HEK293 (cell line): ENCODE measurements around the gene PPP2R3A.

Experiments used
- CTCF ChIA-PET: fragments of 350-600 bp; formaldehyde crosslinking; extraction: SDS; loops from one replicate; lab custom pipeline; 2021; ENCODE audit warnings: antibody characterized with exemption; lab: Yijun Ruan, JAX
- POLR2A ChIA-PET: fragments of 300-600 bp; formaldehyde crosslinking; extraction: SDS; loops from one replicate; lab custom pipeline; 2020; ENCODE audit warnings: antibody characterized with exemption, inconsistent platforms; lab: Yijun Ruan, JAX
- H3K27ac ChIP-seq: fragments of 200-500 bp; sonication (Bioruptor generic); 2 replicates; pipeline ENCODE4 v1.5.1; 2014; ENCODE audit warnings: low read depth, low read length, control low read depth, inconsistent platforms; ENCODE audit errors: extremely low read depth
- H3K36me3 ChIP-seq, 2 experiments: fragments of 200-500 bp in 1 of 2; sonication (Bioruptor generic) in 1 of 2; 1 replicate in 1 of 2; 2 replicates in 1 of 2; pipeline ENCODE4 v1.5.1; 2014 to 2017; ENCODE audit warnings: inconsistent platforms in 2 of 2, low read length in 2 of 2; ENCODE audit not compliant: control insufficient read depth in 2 of 2, insufficient read depth in 1 of 2
- H3K4me1 ChIP-seq: fragments of 200-500 bp; sonication (Bioruptor generic); 2 replicates; pipeline ENCODE4 v1.5.1; 2014; ENCODE audit warnings: mild to moderate bottlenecking, low read length, inconsistent platforms; ENCODE audit not compliant: control insufficient read depth, insufficient read depth
- H3K4me3 ChIP-seq: 2 replicates; pipeline ENCODE4 v1.5.1; 2011; ENCODE audit warnings: low read depth, mild to moderate bottlenecking, control low read depth, low read length, moderate library complexity
- H3K9me3 ChIP-seq: fragments of 200-500 bp; sonication (Bioruptor generic); 2 replicates; pipeline ENCODE4 v1.5.1; 2014; ENCODE audit warnings: low read depth, low read length, inconsistent platforms; ENCODE audit not compliant: control insufficient read depth, insufficient read depth
- KLF9 ChIP-seq: fragments of 450-650 bp; formaldehyde crosslinking; IDR thresholded peaks from 2 replicates; pipeline ENCODE4 v1.5.1; 2016; ENCODE audit warnings: missing biosample characterization, missing genetic modification characterization, low read depth
- MYNN ChIP-seq: fragments of 450-650 bp; formaldehyde crosslinking; IDR thresholded peaks from 2 replicates; pipeline ENCODE4 v1.5.1; 2016; ENCODE audit warnings: missing biosample characterization, missing genetic modification characterization, borderline replicate concordance
- ZBTB10 ChIP-seq: fragments of 450-650 bp; formaldehyde crosslinking; IDR thresholded peaks from 2 replicates; pipeline ENCODE4 v1.5.1; 2016; ENCODE audit warnings: missing biosample characterization, missing genetic modification characterization
- ZFP41 ChIP-seq: fragments of 450-650 bp; formaldehyde crosslinking; IDR thresholded peaks from 2 replicates; pipeline ENCODE4 v1.5.1; 2016; ENCODE audit warnings: missing biosample characterization, missing genetic modification characterization, borderline replicate concordance
- ZNF132 ChIP-seq: fragments of 450-650 bp; formaldehyde crosslinking; IDR thresholded peaks from 2 replicates; pipeline ENCODE4 v1.5.1; 2017; ENCODE audit warnings: missing biosample characterization, missing genetic modification characterization, borderline replicate concordance
- ZNF16 ChIP-seq: fragments of 450-650 bp; formaldehyde crosslinking; IDR thresholded peaks from 2 replicates; pipeline ENCODE4 v1.5.1; 2016; ENCODE audit warnings: low read depth, missing biosample characterization, missing genetic modification characterization
- ZNF169 ChIP-seq: fragments of 450-650 bp; formaldehyde crosslinking; IDR thresholded peaks from 2 replicates; pipeline ENCODE4 v1.5.1; 2016; ENCODE audit warnings: missing biosample characterization, missing genetic modification characterization
- ZNF214 ChIP-seq: fragments of 450-650 bp; formaldehyde crosslinking; IDR thresholded peaks from 2 replicates; pipeline ENCODE4 v1.5.1; 2017; ENCODE audit warnings: missing biosample characterization, mild to moderate bottlenecking, missing genetic modification characterization, borderline replicate concordance
- ZNF248 ChIP-seq: fragments of 450-650 bp; formaldehyde crosslinking; IDR thresholded peaks from 2 replicates; pipeline ENCODE4 v1.5.1; 2017; ENCODE audit warnings: missing biosample characterization, missing genetic modification characterization
- ZNF416 ChIP-seq: fragments of 450-650 bp; formaldehyde crosslinking; IDR thresholded peaks from 2 replicates; pipeline ENCODE4 v1.5.1; 2016; ENCODE audit warnings: missing biosample characterization, missing genetic modification characterization
- ZNF423 ChIP-seq: fragments of 450-650 bp; formaldehyde crosslinking; IDR thresholded peaks from 2 replicates; pipeline ENCODE4 v1.5.1; 2016; ENCODE audit warnings: missing biosample characterization, missing genetic modification characterization
- ZNF571 ChIP-seq: fragments of 450-650 bp; formaldehyde crosslinking; IDR thresholded peaks from 2 replicates; pipeline ENCODE4 v1.5.0; 2017; ENCODE audit warnings: missing biosample characterization, missing genetic modification characterization
- ZNF654 ChIP-seq: fragments of 450-650 bp; formaldehyde crosslinking; IDR thresholded peaks from 2 replicates; pipeline ENCODE4 v1.5.1; 2016; ENCODE audit warnings: low read depth, missing biosample characterization, missing genetic modification characterization
- ZNF704 ChIP-seq: fragments of 450-650 bp; formaldehyde crosslinking; IDR thresholded peaks from 2 replicates; pipeline ENCODE4 v1.5.1; 2016; ENCODE audit warnings: missing biosample characterization, missing genetic modification characterization
- ZNF785 ChIP-seq: fragments of 450-650 bp; formaldehyde crosslinking; IDR thresholded peaks from 2 replicates; pipeline ENCODE4 v1.5.1; 2016; ENCODE audit warnings: missing biosample characterization, missing genetic modification characterization
- TF ChIP-seq, protein P1 (sequence below): fragments of 450-650 bp; formaldehyde crosslinking; IDR thresholded peaks from 2 replicates; pipeline ENCODE4 v1.5.1; 2016; ENCODE audit warnings: missing biosample characterization, missing genetic modification characterization
- TF ChIP-seq, protein P2 (sequence below): fragments of 450-650 bp; formaldehyde crosslinking; IDR thresholded peaks from 2 replicates; pipeline ENCODE4 v1.5.1; 2016; ENCODE audit warnings: missing biosample characterization, missing genetic modification characterization
- TF ChIP-seq, protein P3 (sequence below): fragments of 450-650 bp; formaldehyde crosslinking; IDR thresholded peaks from 2 replicates; pipeline ENCODE4 v1.5.1; 2017; ENCODE audit warnings: missing biosample characterization, mild to moderate bottlenecking, missing genetic modification characterization, moderate library complexity

The PPP2R3A gene

DNA sequence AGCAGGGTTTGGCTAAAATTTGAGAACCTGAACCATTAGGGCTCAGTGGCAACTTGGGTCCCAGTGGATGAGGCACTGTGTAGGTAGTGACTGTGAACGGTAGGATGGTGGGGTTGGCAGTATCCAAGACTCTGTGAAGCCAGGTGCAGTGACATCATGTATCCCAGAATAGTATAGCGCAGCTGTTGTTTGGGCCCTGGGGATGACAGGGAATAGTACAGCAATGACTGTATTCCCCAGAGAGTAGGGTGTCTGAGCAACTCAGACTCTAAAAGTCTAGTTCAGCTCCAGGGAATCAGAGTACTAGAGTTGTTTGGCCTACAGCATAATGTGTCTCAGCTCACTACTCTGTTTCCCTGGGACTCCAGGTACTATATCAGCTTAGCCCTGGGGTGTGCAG is 20.7 kb upstream of the PPP2R3A start (continued):
- no peak for TF ChIP-seq ZNF169 (tag by site-specific recombination)
- TF ChIP-seq ZNF214 (tag by site-specific recombination), result no peak
- no peak for TF ChIP-seq ZFP41 (tag by site-specific recombination)
- TF ChIP-seq ZNF785 (tag by site-specific recombination), result no peak
- TF ChIP-seq ZNF571, result no peak
- TF ChIP-seq ZNF704, result no peak
- TF ChIP-seq ZNF132 (tag by site-specific recombination), result no peak
- TF ChIP-seq, protein P1, sequence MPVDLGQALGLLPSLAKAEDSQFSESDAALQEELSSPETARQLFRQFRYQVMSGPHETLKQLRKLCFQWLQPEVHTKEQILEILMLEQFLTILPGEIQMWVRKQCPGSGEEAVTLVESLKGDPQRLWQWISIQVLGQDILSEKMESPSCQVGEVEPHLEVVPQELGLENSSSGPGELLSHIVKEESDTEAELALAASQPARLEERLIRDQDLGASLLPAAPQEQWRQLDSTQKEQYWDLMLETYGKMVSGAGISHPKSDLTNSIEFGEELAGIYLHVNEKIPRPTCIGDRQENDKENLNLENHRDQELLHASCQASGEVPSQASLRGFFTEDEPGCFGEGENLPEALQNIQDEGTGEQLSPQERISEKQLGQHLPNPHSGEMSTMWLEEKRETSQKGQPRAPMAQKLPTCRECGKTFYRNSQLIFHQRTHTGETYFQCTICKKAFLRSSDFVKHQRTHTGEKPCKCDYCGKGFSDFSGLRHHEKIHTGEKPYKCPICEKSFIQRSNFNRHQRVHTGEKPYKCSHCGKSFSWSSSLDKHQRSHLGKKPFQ (tag by site-specific recombination), result no peak
- TF ChIP-seq MYNN, result no peak
- no peak for TF ChIP-seq ZBTB10 (tag by site-specific recombination)
- no peak for TF ChIP-seq KLF9 (tag by site-specific recombination)

DNA sequence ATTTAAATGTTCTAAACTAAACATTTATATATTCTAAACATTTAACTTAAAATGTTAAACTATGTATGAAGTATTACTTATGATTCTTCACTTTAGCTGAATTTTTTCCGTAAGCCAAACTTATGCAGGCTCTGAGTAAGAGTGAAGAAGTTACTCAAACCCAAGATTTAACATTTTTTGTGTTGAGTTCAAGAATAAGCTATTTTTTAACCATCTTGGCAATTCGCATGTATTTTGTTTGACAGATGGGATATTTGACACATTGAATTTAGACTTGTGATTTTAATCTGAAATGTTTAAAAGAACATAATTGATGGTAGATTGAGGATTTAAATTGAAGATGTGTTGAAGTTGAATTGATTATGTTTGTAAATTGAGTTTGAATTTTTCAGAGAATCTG is 14.6 kb upstream of the PPP2R3A start:
- Histone ChIP-seq H3K36me3 (no peaks in the 10 kb centered on the region), H3K9me3 (no peaks in the 10 kb centered on the region), H3K27ac (no peak overlapping the region), H3K4me3 (no peak overlapping the region), H3K4me1 (no peaks in the 10 kb centered on the region)
- CTCF ChIA-PET, result interaction anchor here (1.2 kb wide), 1 partner anchor 91 kb away, joined by 3 read pairs; no protein-coding TSS in a partner anchor
- POLR2A ChIA-PET, result no interaction called here
- TF ChIP-seq ZNF654 (tag by site-specific recombination) (no peak), ZNF16 (tag by site-specific recombination) (no peak), KLF9 (tag by site-specific recombination) (no peak), ZNF423 (tag by site-specific recombination) (no peak), ZNF416 (tag by site-specific recombination) (no peak), ZNF248 (no peak)
- TF ChIP-seq, protein P2, sequence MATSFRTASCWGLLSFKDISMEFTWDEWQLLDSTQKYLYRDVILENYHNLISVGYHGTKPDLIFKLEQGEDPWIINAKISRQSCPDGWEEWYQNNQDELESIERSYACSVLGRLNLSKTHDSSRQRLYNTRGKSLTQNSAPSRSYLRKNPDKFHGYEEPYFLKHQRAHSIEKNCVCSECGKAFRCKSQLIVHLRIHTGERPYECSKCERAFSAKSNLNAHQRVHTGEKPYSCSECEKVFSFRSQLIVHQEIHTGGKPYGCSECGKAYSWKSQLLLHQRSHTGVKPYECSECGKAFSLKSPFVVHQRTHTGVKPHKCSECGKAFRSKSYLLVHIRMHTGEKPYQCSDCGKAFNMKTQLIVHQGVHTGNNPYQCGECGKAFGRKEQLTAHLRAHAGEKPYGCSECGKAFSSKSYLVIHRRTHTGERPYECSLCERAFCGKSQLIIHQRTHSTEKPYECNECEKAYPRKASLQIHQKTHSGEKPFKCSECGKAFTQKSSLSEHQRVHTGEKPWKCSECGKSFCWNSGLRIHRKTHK (tag by site-specific recombination), result no peak
- TF ChIP-seq, protein P3, sequence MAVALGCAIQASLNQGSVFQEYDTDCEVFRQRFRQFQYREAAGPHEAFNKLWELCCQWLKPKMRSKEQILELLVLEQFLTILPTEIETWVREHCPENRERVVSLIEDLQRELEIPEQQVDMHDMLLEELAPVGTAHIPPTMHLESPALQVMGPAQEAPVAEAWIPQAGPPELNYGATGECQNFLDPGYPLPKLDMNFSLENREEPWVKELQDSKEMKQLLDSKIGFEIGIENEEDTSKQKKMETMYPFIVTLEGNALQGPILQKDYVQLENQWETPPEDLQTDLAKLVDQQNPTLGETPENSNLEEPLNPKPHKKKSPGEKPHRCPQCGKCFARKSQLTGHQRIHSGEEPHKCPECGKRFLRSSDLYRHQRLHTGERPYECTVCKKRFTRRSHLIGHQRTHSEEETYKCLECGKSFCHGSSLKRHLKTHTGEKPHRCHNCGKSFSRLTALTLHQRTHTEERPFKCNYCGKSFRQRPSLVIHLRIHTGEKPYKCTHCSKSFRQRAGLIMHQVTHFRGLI (tag by site-specific recombination), result no peak
